ELR (cell line): Measurements from ENCODE around the gene KIAA0825.
A peak's percentile ranks its signal among the peaks of the same experiment; 100 is the strongest.

Experiments
- DNase-seq: peaks from one replicate; pipeline ENCODE4 v3.0.0-alpha.2; 2015; ENCODE audit warnings: low read depth

Gene KIAA0825

GRCh38 chr5:94313188-94313587, 305.2 kb downstream of the KIAA0825 start:
- DNase-seq = no peak

GRCh38 chr5:94312298-94312697, 306.1 kb downstream of the KIAA0825 start:
- DNase-seq = no peak

- DNase-seq = no peak
These were observed 307.6 kb downstream of the KIAA0825 start for GRCh38 chr5:94310833-94311232.

GRCh38 chr5:94309141-94309540, 309.3 kb downstream of the KIAA0825 start:
- no peak for DNase-seq

GRCh38 chr5:94308442-94308841, 310.0 kb downstream of the KIAA0825 start:
- DNase-seq = peak; percentile 7

GRCh38 chr5:94304146-94304545, 314.3 kb downstream of the KIAA0825 start:
- no peak for DNase-seq

- DNase-seq = peak; percentile 14
These were observed 329.5 kb downstream of the KIAA0825 start for GRCh38 chr5:94288937-94289336.

GRCh38 chr5:94285984-94286383, 332.4 kb downstream of the KIAA0825 start:
- DNase-seq = no peak

GRCh38 chr5:94283093-94283492, 335.3 kb downstream of the KIAA0825 start:
- no peak for DNase-seq

GRCh38 chr5:94281236-94281801, 337.1 kb downstream of the KIAA0825 start:
- DNase-seq = no peak

- no peak for DNase-seq
These were observed 341.7 kb downstream of the KIAA0825 start for GRCh38 chr5:94276751-94277150.

GRCh38 chr5:94276048-94276447, 342.4 kb downstream of the KIAA0825 start:
- DNase-seq = no peak

GRCh38 chr5:94274707-94275106, 343.7 kb downstream of the KIAA0825 start:
- no peak for DNase-seq

GRCh38 chr5:94268226-94268625, 350.2 kb downstream of the KIAA0825 start:
- DNase-seq = no peak

- no peak for DNase-seq
These were observed 351.0 kb downstream of the KIAA0825 start for GRCh38 chr5:94267350-94267899.

GRCh38 chr5:94266170-94266569, 352.2 kb downstream of the KIAA0825 start:
- no peak for DNase-seq

GRCh38 chr5:94263068-94263467, 355.3 kb downstream of the KIAA0825 start:
- DNase-seq = no peak

- no peak for DNase-seq
These were observed 358.3 kb downstream of the KIAA0825 start for GRCh38 chr5:94260096-94260495.

GRCh38 chr5:94254214-94254613, 364.2 kb downstream of the KIAA0825 start:
- DNase-seq = peak; percentile 7

GRCh38 chr5:94250985-94251384, 367.4 kb downstream of the KIAA0825 start:
- no peak for DNase-seq

GRCh38 chr5:94249430-94249829, 369.0 kb downstream of the KIAA0825 start:
- DNase-seq = no peak

GRCh38 chr5:94248175-94248875, 370.1 kb downstream of the KIAA0825 start:
- no peak for DNase-seq

- DNase-seq = no peak
These were observed 372.8 kb downstream of the KIAA0825 start for GRCh38 chr5:94245608-94246007.

GRCh38 chr5:94244921-94245320, 373.5 kb downstream of the KIAA0825 start:
- DNase-seq = no peak
